HS-27A (cell line): Measurements from ENCODE around the gene CLSTN2.

Experiments
- DNase-seq: peaks from one replicate; pipeline ENCODE4 v3.0.0-alpha.2; 2012; ENCODE audit warnings: low read depth, missing footprints

CLSTN2 gene

DNA sequence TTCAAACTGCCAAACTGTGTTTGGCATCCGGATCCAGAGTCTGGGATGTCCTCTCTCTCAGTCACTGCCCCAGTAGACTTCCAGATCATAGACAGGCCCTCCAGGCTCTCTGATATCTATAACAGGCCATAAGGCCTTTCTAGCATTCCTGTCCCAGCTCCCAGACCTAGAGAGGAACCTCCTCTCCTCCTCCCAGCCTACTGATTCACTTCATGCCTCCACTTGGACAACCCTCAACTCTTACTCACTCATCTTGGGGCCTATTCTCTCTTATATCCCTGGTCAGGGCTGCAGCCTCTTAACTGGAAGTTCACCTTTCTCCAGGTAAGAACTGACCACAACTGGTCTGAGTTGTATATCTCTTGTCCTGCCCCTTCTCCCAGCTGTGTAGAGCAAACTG lies 489.2 kb downstream of the CLSTN2 start:
- no peak for DNase-seq

DNA sequence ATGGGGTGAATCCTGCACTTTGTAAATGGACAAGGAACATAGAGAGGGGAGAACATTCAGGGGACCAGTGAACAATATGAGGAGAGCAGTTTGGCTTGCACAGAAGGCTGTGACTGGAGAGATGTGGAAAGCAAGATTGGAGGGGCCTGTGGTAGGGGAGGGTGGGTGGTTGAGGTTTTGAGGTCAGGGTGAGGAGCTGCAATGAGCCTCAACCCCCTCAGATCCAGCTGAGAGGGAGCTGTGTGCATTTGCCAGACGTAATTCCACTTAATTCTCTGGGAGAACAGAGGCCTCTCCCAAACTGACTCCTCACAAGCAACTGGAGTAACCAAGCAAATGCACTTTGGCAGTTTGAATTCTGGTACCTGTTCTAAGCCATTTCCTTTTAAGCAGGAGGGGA lies 489.7 kb downstream of the CLSTN2 start:
- no peak for DNase-seq

GRCh38 chr3:140427786-140428185 lies 492.8 kb downstream of the CLSTN2 start:
- no peak for DNase-seq

GRCh38 chr3:140428380-140428779 lies 493.4 kb downstream of the CLSTN2 start:
- DNase-seq, result no peak

GRCh38 chr3:140429791-140430190 lies 494.8 kb downstream of the CLSTN2 start:
- DNase-seq, result no peak

- DNase-seq, result no peak
Measured at GRCh38 chr3:140430494-140430893, 495.5 kb downstream of the CLSTN2 start.

GRCh38 chr3:140432229-140432669 lies 497.3 kb downstream of the CLSTN2 start:
- no peak for DNase-seq

GRCh38 chr3:140433431-140433830 lies 498.4 kb downstream of the CLSTN2 start:
- no peak for DNase-seq

- DNase-seq, result no peak
Measured at GRCh38 chr3:140434261-140434905, 499.4 kb downstream of the CLSTN2 start.

- no peak for DNase-seq
Measured at GRCh38 chr3:140436421-140436820, 501.4 kb downstream of the CLSTN2 start.

DNA sequence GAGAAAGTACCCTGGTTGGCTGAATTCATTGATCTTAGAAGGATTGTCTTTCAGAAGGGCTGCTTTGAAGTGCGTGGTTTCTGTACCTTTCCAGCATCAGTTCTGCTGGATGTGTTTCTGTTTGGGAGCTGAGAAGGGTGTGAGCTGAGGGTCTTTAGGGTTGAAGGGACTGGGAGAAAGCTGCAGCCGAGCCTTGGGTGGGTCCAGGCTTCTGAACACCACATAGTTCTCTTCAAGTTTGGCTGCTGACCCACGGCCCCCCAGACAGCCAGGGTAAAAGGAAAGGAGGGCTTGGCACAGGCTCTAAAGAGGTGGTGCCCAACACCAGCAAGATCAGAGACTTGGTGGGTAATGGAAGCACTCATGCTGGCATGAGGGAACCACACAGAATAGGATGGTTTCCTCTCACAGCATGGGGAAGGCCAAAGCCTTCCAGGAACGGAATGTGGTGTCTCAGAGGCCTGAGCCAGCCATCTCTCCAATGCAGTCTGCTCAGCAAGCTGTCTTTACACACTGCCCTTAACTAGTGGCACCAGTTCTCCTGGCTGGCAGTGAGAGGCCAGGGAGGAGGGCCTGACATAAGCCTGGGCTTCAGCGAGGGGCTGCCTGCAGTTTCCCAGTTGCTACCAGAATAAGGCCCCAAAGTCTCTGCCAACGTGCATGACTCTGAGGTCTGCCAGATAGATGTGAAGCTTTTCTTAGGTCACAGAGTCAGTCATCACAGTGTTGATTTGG lies 503.9 kb downstream of the CLSTN2 start:
- no peak for DNase-seq

- DNase-seq, result no peak
Measured at GRCh38 chr3:140439527-140439926, 504.5 kb downstream of the CLSTN2 start.

DNA sequence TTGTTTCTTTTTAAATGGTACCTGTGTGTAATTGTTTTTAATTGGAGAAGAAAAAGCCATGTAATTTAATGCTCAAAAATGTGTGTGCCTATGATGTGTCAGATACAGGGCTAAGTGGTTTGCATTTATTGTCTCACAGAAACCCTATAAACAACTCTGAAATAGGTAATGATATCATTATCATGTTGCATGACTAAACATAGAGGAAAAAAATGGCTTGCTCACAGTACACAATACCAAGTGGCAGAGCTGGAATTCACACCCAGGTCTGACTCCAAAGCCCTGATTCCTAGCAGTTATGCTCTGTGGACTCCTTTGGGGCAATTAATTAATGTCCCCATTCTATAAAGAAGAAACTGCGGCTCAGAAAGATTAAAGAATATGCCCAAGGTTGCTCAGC lies 505.5 kb downstream of the CLSTN2 start:
- DNase-seq, result no peak

DNA sequence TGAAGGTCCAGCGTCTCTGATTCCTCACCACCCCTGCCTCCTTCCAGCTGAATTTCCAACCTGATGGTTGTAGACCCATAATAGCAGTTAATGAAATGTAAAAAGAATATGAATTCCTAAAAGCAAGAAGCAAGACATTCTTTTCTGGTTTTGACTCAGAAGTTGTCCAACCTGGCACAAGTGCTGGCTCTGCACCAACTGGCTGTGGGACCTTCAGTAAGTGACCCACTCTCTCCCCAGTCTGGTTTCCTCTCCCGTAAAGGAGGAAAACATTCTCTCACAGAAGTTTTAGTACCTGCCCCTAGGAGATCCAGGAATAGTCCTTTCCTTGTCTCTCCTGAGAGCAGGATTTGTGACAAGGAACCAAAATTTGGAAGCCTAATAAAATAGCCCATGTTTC lies 506.0 kb downstream of the CLSTN2 start:
- DNase-seq, result peak; percentile 11

GRCh38 chr3:140442621-140443020 lies 507.6 kb downstream of the CLSTN2 start:
- DNase-seq, result no peak

- DNase-seq, result no peak
Measured at GRCh38 chr3:140443073-140443472, 508.1 kb downstream of the CLSTN2 start.

GRCh38 chr3:140443806-140444205 lies 508.8 kb downstream of the CLSTN2 start:
- DNase-seq, result no peak

GRCh38 chr3:140446734-140447133 lies 511.7 kb downstream of the CLSTN2 start:
- DNase-seq, result no peak

DNA sequence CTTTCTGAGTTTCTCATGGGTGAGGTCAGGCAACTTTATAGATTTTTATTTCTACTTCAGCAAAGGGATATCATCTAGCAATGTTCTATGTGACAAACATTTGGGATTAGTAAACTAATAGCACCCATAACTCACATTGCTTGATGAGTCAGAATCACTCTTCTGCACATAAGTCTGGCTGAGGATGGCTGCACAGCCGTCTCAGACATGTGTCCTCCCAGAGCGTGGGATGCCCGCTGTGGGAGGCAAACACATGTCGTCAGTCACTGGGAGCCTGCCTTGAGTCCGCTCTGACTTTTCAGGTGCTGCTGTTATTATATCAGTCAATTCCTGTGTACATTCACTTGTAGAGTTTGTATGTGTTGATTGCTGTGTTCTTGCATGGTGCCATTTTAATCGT lies 512.2 kb downstream of the CLSTN2 start:
- DNase-seq, result no peak

DNA sequence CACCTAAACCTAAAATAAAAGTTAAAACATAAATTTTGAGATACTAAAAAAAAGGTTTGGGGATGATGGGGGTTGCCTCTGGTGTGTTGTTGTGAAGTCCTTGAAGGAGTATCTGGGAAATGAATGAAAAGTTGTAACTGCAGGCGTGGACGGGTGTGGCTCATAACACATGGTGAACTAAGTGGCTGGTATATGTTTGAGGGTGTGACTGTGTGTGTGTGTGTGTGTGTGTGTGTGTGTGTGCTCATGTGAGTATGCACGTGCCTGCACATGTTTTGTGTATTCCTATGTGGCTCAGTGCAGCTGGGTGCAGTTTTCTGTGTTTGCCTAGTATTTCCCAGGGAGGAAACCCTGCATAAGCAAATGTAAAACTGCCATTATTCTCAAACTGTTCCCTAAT lies 513.0 kb downstream of the CLSTN2 start:
- DNase-seq, result no peak

- no peak for DNase-seq
Measured at GRCh38 chr3:140449413-140450256, 514.6 kb downstream of the CLSTN2 start.

GRCh38 chr3:140453750-140454149 lies 518.8 kb downstream of the CLSTN2 start:
- DNase-seq, result no peak
